Keratinocyte (primary cell): ENCODE results near the gene STAM2. TPM values are rescaled to one million over a fixed set of nuclear protein-coding genes. Genes with fewer than 3 reads are reported as not detected.
A peak's percentile ranks its signal among the peaks of the same experiment; 100 is the strongest.

Experiments used
- DNase-seq: peaks from one replicate; pipeline ENCODE4 v3.0.0-alpha.2; 2011; ENCODE audit warnings: low read depth, missing footprints, low spot score
- FAIRE-seq: peaks from 2 replicates; lab custom pipeline; 2011; peaks lifted over from hg19 to GRCh38; lab: Jason Lieb, UNC
- H2AFZ ChIP-seq: 2 replicates; pipeline ENCODE4 v1.6.0; 2012; ENCODE audit warnings: low read length, control low read depth, inconsistent platforms; ENCODE audit not compliant: control insufficient read depth
- H3K27ac ChIP-seq: 2 replicates; pipeline ENCODE4 v1.5.1; 2011; ENCODE audit warnings: low read length; ENCODE audit not compliant: control insufficient read depth, insufficient read depth
- H3K27me3 ChIP-seq: 3 replicates; pipeline ENCODE4 v1.6.0; 2011; ENCODE audit warnings: low read length; ENCODE audit not compliant: control insufficient read depth, insufficient read depth; ENCODE audit errors: extremely low read depth
- H3K36me3 ChIP-seq, 2 experiments: 2 replicates in 1 of 2; 3 replicates in 1 of 2; pipeline ENCODE4 v1.5.1; 2011; ENCODE audit warnings: low read length in 2 of 2, mild to moderate bottlenecking in 1 of 2; ENCODE audit not compliant: control insufficient read depth in 2 of 2, insufficient read depth in 2 of 2; ENCODE audit errors: extremely low read depth in 1 of 2
- H3K4me1 ChIP-seq: 3 replicates; pipeline ENCODE4 v1.5.1; 2011; ENCODE audit warnings: low read length; ENCODE audit not compliant: control insufficient read depth, insufficient read depth; ENCODE audit errors: extremely low read depth
- H3K4me2 ChIP-seq: 3 replicates; pipeline ENCODE4 v1.6.0; 2011; ENCODE audit warnings: low read depth, low read length; ENCODE audit not compliant: control insufficient read depth, insufficient read depth; ENCODE audit errors: extremely low read depth
- H3K4me3 ChIP-seq, 3 experiments: fragments of 200-600 bp in 1 of 3; sonication (generic) in 1 of 3; 2 replicates in 2 of 3; 3 replicates in 1 of 3; pipeline ENCODE4 v1.5.1; 2011 to 2016; ENCODE audit warnings: low read length in 3 of 3, mild to moderate bottlenecking in 3 of 3, control low read depth in 2 of 3, inconsistent platforms in 1 of 3, low read depth in 1 of 3, mixed read lengths in 1 of 3, mixed run types in 1 of 3, moderate library complexity in 1 of 3; ENCODE audit not compliant: control insufficient read depth in 2 of 3, insufficient read depth in 2 of 3; ENCODE audit errors: extremely low read depth in 1 of 3
- H3K79me2 ChIP-seq: 2 replicates; pipeline ENCODE4 v1.6.0; 2012; ENCODE audit warnings: low read length; ENCODE audit not compliant: control insufficient read depth, insufficient read depth
- H3K9ac ChIP-seq: 3 replicates; pipeline ENCODE4 v1.6.0; 2011; ENCODE audit warnings: low read length; ENCODE audit not compliant: control insufficient read depth, insufficient read depth; ENCODE audit errors: extremely low read depth
- H3K9me1 ChIP-seq: 3 replicates; pipeline ENCODE4 v1.6.0; 2011; ENCODE audit warnings: low read length; ENCODE audit not compliant: control insufficient read depth, insufficient read depth; ENCODE audit errors: extremely low read depth
- H3K9me3 ChIP-seq: 2 replicates; pipeline ENCODE4 v1.5.1; 2012; ENCODE audit warnings: low read depth, low read length; ENCODE audit not compliant: control insufficient read depth
- H4K20me1 ChIP-seq: 3 replicates; pipeline ENCODE4 v1.6.0; 2011; ENCODE audit warnings: low read length; ENCODE audit not compliant: control insufficient read depth, insufficient read depth; ENCODE audit errors: extremely low read depth
- CTCF ChIP-seq, 3 experiments: IDR thresholded peaks in 1 of 3; conservative IDR thresholded peaks in 1 of 3; optimal IDR thresholded peaks in 1 of 3; 2 replicates in 2 of 3; 3 replicates in 1 of 3; pipeline versions ENCODE3 to v1.5.1; 2011; ENCODE audit warnings: low read length in 3 of 3, mild to moderate bottlenecking in 3 of 3, moderate library complexity in 2 of 3, control low read depth in 1 of 3, inconsistent platforms in 1 of 3; ENCODE audit not compliant: insufficient read depth in 2 of 3; ENCODE audit errors: extremely low read depth in 1 of 3
- EZH2 ChIP-seq: IDR thresholded peaks from one replicate; pipeline ENCODE4 v1.6.1; 2012; ENCODE audit warnings: inconsistent platforms, mild to moderate bottlenecking, low read length, moderate library complexity
- dilution Hi-C: fragments of 300-500 bp; cut with MboI; formaldehyde crosslinking; loops from one replicate; pipeline ENCODE4 v1.7.0; 2020; ENCODE audit warnings: low sequenced_read_pairs; ENCODE audit not compliant: extremely low pct_ligation_motif_present
- polyA minus RNA-seq, 3 experiments: library from RNA; depleted of rRNA, polyadenylated mRNA; stranded (reverse); fragments of >200 nt; gene quantifications; 1 replicate in 1 of 3; 2 replicates in 1 of 3; 3 replicates in 1 of 3; pipeline ENCODE4 v1.2.3, GENCODE V29; 2011
- polyA plus RNA-seq, 5 experiments: library from polyadenylated mRNA; depleted of rRNA in 3 of 5; stranded (reverse) in 3 of 5; stranded (forward) in 1 of 5; unstranded in 1 of 5; fragments of >200 nt; gene quantifications; 1 replicate in 1 of 5; 2 replicates in 3 of 5; 3 replicates in 1 of 5; pipeline versions ENCODE4 v1.2.1 to v1.2.3, GENCODE V29; 2011 to 2012; ENCODE audit warnings: missing spikeins in 2 of 5, low read depth in 1 of 5, low replicate concordance in 1 of 5

The STAM2 gene
- 11.7 to 20.7 TPM (median 17.1 TPM) in 3 replicates for polyA plus RNA-seq
- polyA plus RNA-seq (2011; ENCODE audit: low read depth): 16.0 TPM
- 6.6 and 11.3 TPM in 2 replicates for polyA plus RNA-seq (2011; cell fraction: cytosol; rRNA removed)
- 17.0 and 20.2 TPM in 2 replicates for polyA plus RNA-seq (2011; cell fraction: nucleus; rRNA removed)
- polyA plus RNA-seq (2012; ENCODE audit: low replicate concordance): 9.8 and 12.2 TPM in 2 replicates
- 11.0 to 22.6 TPM (median 22.2 TPM) in 3 replicates for polyA minus RNA-seq
- polyA minus RNA-seq (2011; cell fraction: cytosol; rRNA and poly(A)+ RNA removed): 21.9 TPM
- polyA minus RNA-seq (2011; cell fraction: nucleus; rRNA and poly(A)+ RNA removed): 12.8 and 27.2 TPM in 2 replicates

GRCh38 chr2:152175368-152176112 lies at the start of gene STAM2:
Gene STAM2, minus strand, starts transcription at chr2:152175763. Its CDS starts 121 bp downstream, at chr2:152175642.
- H3K27me3 ChIP-seq: no peaks in the 10 kb centered on the region
- no peaks in the 10 kb centered on the region for H4K20me1 ChIP-seq
- H3K36me3 ChIP-seq: no peaks in the 10 kb centered on the region
- peak within 1 kb of the TSS; percentile 97 for H3K9ac ChIP-seq
- dilution Hi-C loops: no loop called here
- TF ChIP-seq CTCF (optimal IDR thresholded peaks at IDR 0.05 in 1 of 3, IDR thresholded peaks at IDR 0.05 in 1 of 3, conservative IDR thresholded peaks at IDR 0.05 in 1 of 3; ENCODE audit: extremely low read depth in 1 of 3, insufficient read depth in 2 of 3, low read length in 3 of 3) (peak; percentile 94 to 97 (median 97)), EZH2 (no peak)
- DNase-seq (no peak), FAIRE-seq (peak; percentile 55)
- peak within 1 kb of the TSS; percentile 89 for H3K4me2 ChIP-seq
- peak within 1 kb of the TSS; percentile 69 to 98 (median 86) for H3K4me3 ChIP-seq
- peak within 1 kb of the TSS; percentile 93 for H3K27ac ChIP-seq
- no peaks in the 10 kb centered on the region for H3K9me3 ChIP-seq
- peaks cover 18% of the 10 kb centered on the region for H3K4me1 ChIP-seq
- peaks cover 32% of the 10 kb centered on the region for H3K79me2 ChIP-seq
- H2AFZ ChIP-seq: peak within 1 kb of the TSS; percentile 100
- no peaks in the 10 kb centered on the region for H3K9me1 ChIP-seq

GRCh38 chr2:152223977-152224376 lies 48.4 kb upstream of the STAM2 start:
- TF ChIP-seq CTCF (optimal IDR thresholded peaks at IDR 0.05 in 1 of 3, IDR thresholded peaks at IDR 0.05 in 1 of 3, conservative IDR thresholded peaks at IDR 0.05 in 1 of 3; ENCODE audit: extremely low read depth in 1 of 3, insufficient read depth in 2 of 3, low read length in 3 of 3) (no peak), EZH2 (no peak)

More at GRCh38 chr2:152223977-152224376, 48.4 kb upstream of the STAM2 start:
- FAIRE-seq (no peak), DNase-seq (no peak)
- Histone ChIP-seq H3K9me1 (no peaks in the 10 kb centered on the region), H3K4me3 (no peak overlapping the region), H3K9me3 (no peaks in the 10 kb centered on the region), H3K36me3 (no peaks in the 10 kb centered on the region), H3K4me2 (no peak overlapping the region), H3K4me1 (peaks cover 9% of the 10 kb centered on the region), H3K79me2 (no peaks in the 10 kb centered on the region), H3K27ac (no peak overlapping the region), H3K9ac (no peak overlapping the region), H4K20me1 (no peaks in the 10 kb centered on the region), H2AFZ (peak overlapping the region; percentile 73), H3K27me3 (no peaks in the 10 kb centered on the region)
- dilution Hi-C loops: no loop called here
